Measurements from ENCODE around the gene DUSP10.
A peak's percentile ranks its signal among the peaks of the same experiment; 100 is the strongest.

Gene DUSP10

GRCh38 chr1:221732052-221732451 lies 9.8 kb downstream of the DUSP10 start:
- DNase-seq (ENCODE audit: low read depth, low spot score): no peak

- DNase-seq (ENCODE audit: low read depth, low spot score): no peak
Observed at GRCh38 chr1:221729771-221730330, 12.0 kb downstream of the DUSP10 start.

DNA sequence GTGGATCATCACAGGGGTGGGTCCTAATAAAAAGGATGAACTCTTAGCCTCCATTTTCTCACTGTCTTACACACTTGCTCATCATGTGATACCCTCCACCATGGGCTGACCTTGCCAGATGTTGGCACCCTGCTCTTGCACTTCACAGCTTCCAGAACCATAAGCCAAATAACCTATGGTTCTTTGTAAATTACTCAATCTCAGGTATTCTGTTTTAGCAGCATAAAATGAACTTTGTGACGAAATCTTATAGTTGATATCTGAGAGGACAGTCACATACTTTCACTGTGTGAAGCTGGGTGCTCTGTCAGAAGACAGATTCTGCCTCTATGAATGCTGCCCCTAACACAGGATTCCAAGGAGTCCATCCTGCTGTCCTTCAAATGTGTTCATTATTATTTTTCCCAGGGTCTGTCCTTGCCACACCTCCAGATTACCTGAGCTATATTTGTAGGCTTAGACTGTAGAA lies 13.8 kb downstream of the DUSP10 start:
- DNase-seq (ENCODE audit: low read depth, low spot score): no peak

DNA sequence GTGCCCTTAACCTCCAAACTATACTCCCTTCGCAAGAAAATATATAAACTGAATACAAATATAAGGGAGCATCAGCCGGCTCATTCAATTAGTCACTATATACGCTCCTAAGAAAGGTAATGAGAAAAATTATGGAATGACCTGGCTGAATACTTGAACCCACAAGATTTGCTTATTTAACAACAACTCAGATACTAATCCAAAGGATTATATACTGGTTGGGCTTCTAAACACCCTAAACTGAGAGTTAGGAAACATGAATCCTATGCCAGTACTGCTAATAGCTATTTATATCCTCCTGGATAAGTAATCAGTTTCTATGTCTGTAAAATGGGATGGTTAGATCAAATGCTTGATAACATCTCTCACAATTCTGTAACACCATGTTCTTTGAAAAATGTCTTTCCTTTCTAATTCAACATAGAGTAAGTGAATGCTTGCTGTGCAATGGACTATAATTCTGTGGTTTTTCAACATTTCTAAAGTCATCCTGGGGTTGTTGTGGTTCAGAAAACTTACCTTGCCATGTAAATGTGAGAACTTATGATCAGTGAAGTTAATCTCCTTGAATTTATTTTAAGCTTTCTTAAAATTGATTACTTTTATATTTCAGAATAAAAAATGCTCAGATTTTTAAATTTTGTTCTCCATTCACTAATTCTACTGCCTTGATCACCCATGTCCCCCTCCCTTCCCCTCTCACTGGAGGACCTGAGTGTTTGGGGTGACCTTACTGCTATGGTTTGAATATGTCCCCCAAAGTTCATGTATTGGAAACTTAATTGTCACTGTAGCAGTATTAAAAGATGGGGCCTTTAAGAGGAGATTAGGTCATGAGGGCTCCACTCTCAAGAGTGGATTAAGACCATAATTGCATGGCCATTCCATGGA lies 14.5 kb downstream of the DUSP10 start:
- no peak for DNase-seq (ENCODE audit: low read depth, low spot score)

- no peak for DNase-seq (ENCODE audit: low read depth, low spot score)
Observed at GRCh38 chr1:221725735-221726672, 15.9 kb downstream of the DUSP10 start.

DNA sequence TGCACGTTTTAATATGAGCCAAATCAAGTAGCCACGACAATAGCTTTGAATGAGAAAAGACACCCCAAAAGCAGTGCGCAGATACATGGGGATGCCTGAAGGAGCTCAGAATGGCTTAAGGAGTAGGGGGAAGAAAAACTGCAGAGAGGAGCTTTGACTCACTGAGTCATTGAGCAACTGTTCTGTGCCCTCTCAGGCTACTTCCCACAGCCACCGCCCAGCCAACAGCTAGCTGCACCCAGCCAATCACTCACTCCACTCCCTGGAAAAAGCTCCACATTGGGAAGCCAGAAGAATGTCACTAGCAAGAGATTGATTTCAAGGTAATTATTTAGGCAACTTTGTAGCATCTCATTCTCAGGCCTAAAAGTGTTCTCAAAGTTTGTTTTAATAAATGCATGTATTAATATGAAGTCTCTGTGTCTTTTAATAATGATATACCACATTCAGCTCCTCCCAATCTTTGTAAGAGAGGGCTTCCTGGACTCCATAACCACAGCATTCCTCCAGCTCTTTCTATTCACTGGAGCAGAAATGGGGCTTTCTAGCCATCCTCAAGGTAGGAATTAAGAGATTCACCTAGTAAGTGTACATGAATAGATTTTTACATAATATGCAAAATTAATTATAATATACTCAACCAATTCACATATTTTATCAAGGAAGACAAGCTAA lies 16.8 kb downstream of the DUSP10 start:
- no peak for DNase-seq (ENCODE audit: low read depth, low spot score)

GRCh38 chr1:221723848-221724236 lies 18.0 kb downstream of the DUSP10 start:
- no peak for DNase-seq (ENCODE audit: low read depth, low spot score)

GRCh38 chr1:221723018-221723847 lies 18.7 kb downstream of the DUSP10 start:
- DNase-seq (ENCODE audit: low read depth, low spot score): no peak

DNA sequence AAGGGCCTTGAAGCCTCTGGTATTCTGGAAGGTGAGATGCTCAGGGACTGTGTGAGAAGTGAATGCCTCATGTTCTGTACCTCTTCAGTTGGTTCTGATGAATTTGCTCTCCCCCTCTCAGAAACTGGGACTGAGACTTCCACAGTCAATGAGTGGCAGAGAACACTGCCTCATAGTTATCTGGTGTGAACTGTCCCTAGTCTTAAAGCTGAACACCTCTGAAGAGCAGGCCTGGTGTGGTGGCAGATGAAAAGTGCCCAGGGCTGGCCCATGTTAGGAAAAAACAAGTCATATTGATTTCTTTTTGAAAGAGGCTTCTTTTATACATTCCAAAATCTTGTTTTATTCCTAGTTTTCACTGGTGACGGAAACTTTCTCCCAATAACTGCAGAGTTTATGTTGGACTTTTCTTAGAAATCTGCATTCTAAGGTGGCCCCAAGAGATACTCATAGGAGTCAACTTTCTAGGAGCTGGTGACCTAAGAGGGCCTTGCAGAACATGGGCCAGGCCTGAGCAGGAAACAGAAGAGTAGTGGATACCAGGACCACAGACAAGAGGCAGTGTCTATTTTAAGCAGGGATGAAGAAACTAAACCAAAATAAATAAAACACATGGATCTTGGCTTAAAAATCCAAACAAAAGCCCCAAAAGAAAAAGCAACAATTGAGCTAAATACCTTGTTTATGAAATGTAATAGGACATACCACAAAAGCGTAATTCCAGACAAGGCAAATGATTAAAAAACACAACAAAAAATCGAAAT lies 19.5 kb downstream of the DUSP10 start:
- no peak for DNase-seq (ENCODE audit: low read depth, low spot score)

DNA sequence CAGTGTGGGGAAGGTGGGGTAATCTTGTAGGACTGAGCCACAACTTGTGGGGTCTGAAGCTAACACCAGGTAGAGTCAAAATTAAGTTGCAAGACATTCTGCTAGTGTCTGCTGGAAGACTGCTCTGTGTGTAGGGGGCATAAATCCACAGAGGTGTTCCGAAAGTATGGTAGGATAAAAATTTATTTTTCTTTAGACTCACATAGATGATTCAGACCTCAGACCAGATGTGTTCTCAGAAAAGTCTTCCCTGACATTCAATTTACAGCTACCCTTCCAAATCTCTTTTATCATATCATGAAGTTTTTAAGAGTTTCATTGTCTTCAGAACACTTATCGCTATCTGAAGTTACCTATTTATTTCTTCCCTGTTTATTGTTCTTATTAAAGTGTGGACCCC lies 21.3 kb downstream of the DUSP10 start:
- no peak for DNase-seq (ENCODE audit: low read depth, low spot score)

DNA sequence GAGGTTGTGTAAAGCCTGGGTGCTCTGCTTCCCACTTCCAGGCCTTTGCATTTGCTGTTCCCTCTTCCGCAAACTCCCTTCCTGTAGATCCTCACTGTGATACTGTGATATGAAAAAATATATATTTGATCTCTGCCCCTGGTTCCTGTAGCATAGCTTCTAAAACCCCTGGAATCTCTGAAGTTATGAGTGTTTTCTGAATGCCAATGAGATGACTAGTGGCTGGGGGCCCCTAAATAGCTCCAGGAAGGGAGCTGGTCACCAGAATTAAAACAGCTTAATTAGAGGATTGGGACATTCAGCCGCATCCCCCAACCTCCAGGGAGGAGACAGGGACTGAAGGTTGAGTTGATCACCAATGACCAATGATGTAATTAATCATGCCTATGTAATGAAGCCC lies 21.9 kb downstream of the DUSP10 start:
- DNase-seq (ENCODE audit: low read depth, low spot score): no peak

GRCh38 chr1:221719278-221719597 lies 22.7 kb downstream of the DUSP10 start:
- no peak for DNase-seq (ENCODE audit: low read depth, low spot score)

DNA sequence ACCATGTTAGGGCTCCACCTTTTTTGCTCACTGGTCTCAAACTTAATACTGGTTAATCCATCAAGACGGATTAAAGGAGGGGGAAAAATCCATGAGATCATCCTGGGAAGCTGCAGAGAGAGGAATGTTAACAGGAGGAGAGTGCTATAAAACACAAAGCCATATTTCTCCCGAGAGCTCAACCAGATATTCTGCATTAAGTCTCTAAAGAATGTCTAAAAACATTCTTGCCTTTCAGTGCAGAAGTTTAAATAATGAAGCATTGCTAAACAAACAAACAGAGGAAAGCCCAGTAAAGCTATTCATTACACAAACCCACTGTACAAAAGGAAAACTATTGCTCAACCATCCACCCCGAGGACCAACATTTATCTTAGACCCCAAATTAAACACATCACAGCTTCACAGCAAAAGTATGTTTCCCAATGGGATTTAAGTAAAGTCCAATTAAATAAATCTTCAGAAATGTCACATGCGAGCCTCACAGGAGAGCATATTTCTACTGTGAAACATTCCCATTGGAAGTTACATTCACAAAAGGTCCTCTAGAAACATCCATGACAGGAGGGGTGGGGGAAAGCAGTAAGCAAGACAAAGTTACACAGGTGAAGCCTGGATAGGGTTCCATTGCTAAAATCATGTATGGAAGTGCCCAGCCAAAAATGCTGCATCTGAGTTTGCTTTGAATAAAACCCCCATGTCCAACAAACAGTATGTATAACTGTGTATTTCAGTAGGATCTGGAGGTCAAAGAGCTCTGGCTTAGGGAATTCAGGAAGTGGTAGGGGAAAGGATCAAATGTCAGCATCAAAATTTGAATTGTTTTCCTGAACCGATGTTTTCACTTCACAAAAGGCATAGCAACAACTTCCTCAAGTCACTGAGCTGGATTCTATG lies 23.3 kb downstream of the DUSP10 start:
- DNase-seq (ENCODE audit: low read depth, low spot score): no peak

- DNase-seq (ENCODE audit: low read depth, low spot score): no peak
Observed at GRCh38 chr1:221717485-221717853, 24.4 kb downstream of the DUSP10 start.

- no peak for DNase-seq (ENCODE audit: low read depth, low spot score)
Observed at GRCh38 chr1:221716713-221717484, 25.0 kb downstream of the DUSP10 start.

- peak; percentile 89 for DNase-seq (ENCODE audit: low read depth, low spot score)
Observed at GRCh38 chr1:221715321-221716169, 26.3 kb downstream of the DUSP10 start.

Measured in iPS DF 19.7 (cell line).